GM18519 (cell line): ENCODE data around the gene ACSL3.
"Not testable (repeated sequence)": the region's sequence is repeated elsewhere in the genome, so short reads cannot be mapped to it uniquely, and the experiment has no call there.

ENCODE experiments used
- ATAC-seq: cut with Tn5 transposase; IDR thresholded peaks from one replicate; pipeline ENCODE4 v1.9.1; 2021; ENCODE audit warnings: mild to moderate bottlenecking, moderate library complexity; ENCODE audit not compliant: unreplicated experiment, low FRiP score

The ACSL3 gene

GRCh38 chr2:222848862-222849261 is 12.0 kb upstream of the ACSL3 start:
- no peak for ATAC-seq

DNA sequence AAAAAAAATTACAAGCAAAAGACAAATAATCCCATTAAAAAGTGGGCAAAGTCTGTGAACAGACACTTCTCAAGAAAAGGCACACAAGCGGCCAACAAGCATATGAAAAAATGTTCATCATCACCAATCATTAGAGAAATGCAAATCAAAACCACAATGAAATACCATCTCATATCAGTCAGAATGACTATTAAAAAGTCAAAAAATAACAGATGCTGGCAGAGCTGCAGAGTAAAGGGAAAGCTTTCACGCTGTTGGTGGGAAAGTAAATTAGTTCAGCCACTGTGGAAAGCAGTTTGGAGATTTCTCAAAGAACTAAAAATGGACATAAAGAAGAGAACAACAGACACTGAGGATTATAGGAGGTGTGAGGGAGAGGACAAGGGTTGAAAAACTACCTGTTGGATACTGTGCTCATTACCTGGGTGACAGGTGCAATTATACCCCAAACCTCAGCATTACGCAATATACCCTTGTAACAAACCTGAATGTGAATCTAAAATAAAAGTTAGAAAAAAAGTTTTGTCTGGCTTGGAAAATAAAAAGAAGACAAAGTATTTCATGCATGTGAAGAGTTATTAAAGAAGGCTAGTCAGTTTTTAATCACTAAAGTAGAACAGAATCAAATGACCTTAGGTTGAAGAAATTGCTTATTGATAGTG is 8.7 kb upstream of the ACSL3 start:
- ATAC-seq, result no peak

GRCh38 chr2:222854773-222855700 is 5.8 kb upstream of the ACSL3 start:
- no peak for ATAC-seq

DNA sequence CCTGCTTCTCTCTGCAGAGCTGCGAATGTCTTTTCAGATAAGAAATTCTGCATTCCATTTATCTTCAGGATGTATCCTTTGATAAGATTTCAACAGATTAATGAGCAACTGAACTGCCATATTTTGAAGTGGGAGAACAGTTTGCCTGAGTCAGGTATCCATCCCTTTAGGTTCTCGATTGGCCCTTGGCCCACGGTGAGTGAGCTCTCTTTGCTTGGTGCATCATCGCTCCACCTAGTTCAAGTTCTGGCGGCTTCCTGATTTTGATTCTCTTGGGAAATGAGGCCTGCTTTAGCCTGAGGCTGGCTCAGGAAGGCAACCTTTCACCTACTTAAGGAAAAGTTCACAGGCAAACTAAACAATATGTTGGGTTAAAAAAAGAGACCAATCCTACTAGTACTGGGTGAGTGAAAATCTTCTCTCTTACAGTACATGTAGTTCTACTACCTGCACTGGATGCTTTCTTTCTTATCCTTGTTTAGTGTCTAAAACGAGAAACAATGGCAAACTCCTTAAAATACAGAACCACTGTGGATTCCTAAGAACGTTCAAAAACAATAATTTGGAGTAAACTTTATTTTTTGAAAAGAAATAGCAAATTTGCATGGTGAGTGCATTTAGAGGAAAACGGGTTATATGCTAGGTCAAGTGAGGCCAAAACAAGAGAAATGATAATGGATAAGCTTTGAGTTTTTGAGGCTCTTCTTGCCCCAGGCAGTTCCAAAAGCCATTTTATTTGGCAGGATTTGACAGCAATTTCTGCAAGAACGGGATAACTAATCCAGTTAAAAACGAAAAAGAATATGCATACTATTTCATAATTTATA is 837 bp upstream of the ACSL3 start:
- no peak for ATAC-seq

DNA sequence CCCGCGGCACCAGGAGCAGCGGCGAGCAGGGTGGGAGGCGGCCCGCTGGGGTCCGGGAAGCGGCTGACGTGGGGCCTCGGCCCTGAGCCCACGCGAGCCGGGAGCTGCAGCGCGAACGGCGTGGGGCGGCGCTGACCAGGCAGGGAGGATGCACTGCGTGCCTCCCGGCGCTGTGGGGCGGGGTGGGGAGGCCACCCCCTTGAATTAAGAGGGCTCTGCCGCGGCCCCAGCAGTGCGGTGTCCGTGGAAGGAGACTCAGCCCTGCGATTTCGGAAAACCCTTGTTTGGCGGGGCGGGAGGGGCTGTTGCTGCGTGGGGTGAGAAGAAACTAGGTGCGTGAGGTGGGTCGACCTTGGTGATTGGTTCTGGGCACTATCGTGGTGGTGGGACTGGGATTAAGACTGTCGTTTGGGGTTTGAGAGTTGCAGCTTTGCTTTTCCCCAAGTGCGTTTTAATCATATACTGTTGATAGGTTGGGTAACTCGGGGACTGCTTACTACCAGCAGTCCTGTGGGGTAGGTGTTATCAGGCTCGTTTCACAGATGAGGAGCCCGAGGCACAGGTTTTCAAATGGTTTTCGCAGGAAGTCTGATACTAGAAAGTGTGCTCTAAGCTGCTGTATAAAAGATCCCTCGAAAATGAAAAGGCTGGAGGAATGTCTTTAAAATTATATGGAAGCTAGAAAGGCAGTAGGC is 722 bp downstream of the ACSL3 start:
- ATAC-seq, result no peak

DNA sequence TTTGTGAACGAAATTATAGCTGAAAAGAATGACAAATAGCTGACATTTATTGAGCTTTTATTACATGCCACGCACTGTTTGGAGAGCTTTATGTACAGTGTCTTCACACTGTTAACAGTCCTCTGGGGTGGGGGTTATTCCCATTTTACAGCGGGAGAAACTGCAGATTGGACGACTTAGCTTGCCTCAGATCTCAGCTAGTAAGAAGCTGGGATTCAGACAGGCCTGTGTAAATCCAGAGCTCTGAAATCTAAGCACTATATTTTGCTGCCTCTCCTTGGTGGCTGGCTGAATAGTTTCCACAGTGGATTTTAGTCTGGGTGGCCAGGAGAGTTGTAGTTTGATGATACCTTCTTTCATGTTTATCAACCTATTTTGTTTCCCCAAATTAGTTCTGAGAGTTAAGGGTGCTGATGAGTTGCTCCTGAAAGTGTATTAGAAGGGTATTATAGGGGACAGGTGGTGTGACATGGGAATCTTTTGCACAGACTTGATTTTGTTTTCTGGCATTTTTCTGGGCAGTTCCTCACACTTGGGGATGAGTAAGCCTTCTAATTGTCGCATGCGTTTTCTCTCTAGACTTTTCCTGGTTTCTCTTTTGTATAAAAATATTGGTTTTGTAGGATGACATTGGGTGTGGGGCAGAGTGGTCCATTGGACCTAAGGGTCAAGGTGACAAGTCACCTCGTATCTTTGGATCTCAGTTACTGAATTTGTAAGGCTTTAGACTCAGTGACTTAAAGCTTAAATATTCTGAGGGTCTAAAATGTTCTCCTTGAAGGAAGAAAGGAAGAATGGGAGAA is 1.5 kb downstream of the ACSL3 start:
- no peak for ATAC-seq

- ATAC-seq, result no peak
Observed at GRCh38 chr2:222862909-222863544, 2.2 kb downstream of the ACSL3 start.

GRCh38 chr2:222864296-222864695 is 3.5 kb downstream of the ACSL3 start:
- ATAC-seq, result no peak

- no peak for ATAC-seq
Observed at GRCh38 chr2:222865301-222865700, 4.5 kb downstream of the ACSL3 start.

DNA sequence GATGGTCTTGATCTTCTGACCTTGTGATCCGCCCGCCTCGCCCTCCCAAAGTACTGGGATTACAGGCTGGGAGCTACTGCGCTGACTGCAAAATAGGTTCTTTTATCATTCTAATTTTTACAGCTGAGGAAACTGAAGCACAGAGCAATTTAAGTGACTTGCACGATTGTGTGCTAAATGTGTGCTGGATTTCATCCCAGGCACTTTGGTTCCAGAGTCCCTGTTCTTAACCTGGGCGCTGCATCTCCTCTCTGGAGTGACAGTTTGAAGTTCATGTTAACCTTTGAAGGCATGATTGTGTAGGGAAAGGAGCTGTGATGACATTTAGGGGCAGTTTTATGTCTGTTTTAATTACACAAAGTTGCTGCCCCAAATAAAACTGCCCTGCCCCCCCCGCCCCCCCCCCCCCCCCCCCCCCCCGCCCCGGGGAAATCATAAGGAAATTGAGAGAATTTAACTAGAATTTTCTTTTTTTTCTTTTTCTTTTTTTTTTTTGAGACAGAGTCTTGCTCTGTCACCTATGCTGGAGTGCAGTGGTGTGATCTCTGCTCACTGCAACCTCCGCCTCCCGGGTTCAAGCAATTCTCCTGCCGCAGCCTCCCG is 5.6 kb downstream of the ACSL3 start:
- ATAC-seq, result no peak

- not testable (repeated sequence) for ATAC-seq
Observed at GRCh38 chr2:222868560-222869251, 7.9 kb downstream of the ACSL3 start.

DNA sequence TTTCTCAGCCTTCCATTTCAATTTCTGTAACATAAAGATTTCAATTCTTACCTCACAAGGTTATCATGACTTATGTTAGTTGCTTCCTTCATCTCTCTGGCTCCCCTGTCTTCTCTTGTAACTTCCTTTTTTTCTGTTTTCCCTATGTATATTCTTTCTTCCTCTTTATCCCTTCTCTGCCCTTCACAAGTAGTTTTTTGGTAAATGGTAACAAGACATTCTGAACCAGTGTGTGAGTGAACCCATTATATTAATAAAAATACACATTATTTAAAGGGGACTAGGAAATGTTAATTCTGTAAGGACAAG is 8.4 kb downstream of the ACSL3 start:
- ATAC-seq, result no peak

GRCh38 chr2:222871291-222871690 is 10.5 kb downstream of the ACSL3 start:
- ATAC-seq, result no peak

- ATAC-seq, result no peak
Observed at GRCh38 chr2:222872551-222872950, 11.7 kb downstream of the ACSL3 start.

GRCh38 chr2:222875482-222875881 is 14.6 kb downstream of the ACSL3 start:
- no peak for ATAC-seq

GRCh38 chr2:222876947-222877346 is 16.1 kb downstream of the ACSL3 start:
- ATAC-seq, result no peak

DNA sequence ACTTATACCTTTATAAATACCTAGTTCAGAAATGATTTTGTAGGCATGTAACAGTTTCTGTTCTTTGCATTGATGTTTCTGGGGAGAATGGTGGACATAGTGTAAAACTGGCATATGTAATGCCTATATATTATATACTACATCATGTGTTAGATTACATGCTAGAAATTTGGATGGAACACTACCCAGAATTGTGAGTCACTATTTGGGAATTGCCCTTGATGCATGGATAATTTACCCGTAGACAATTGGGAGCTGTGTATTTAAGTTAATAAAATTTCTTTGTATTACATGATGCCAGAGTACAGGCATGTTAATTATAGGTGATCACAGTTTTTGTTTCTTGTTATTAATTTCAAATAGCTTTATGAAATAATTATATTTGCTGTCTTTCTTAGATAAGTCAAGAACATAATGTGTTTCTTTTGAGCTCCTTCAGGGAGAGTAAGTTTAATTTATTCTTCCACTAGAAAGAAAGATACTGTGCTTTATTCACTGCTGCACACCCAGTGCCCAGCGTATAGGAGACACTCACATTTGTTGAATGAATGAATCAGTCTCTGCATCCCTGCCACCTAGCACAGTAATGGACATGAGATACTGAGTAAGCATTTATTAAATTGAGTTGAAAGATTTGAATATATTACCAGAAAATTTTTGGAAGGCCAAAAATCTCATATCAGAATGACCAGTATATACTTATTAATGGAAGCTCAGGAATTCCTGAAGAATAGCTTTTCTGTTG is 16.9 kb downstream of the ACSL3 start:
- ATAC-seq, result no peak
